H1 (cell line): ENCODE data around the gene UBIAD1. TPM values are rescaled to one million over a fixed set of nuclear protein-coding genes. Genes with fewer than 3 reads are reported as not detected.
A peak's percentile ranks its signal among the peaks of the same experiment; 100 is the strongest.

Experiments used
- CTCF ChIA-PET: fragments of 300-600 bp; sonication (Branson Sonifier 250); formaldehyde crosslinking; loops from one replicate; lab custom pipeline; 2021; ENCODE audit not compliant: partially characterized antibody; lab: Charles Lee
- POLR2A ChIA-PET: fragments of 300-600 bp; sonication (Branson Sonifier 250); formaldehyde crosslinking; loops from one replicate; lab custom pipeline; 2021; ENCODE audit warnings: inconsistent platforms; ENCODE audit not compliant: partially characterized antibody; lab: Charles Lee
- DNase-seq, 2 experiments: peaks; one replicate each; pipeline versions ENCODE4 v3.0.0 to v3.0.0-alpha.2; 2010 to 2022; ENCODE audit warnings: low spot score in 2 of 2, low read depth in 1 of 2, mixed read lengths in 1 of 2
- FAIRE-seq: peaks from 2 replicates; lab custom pipeline; 2011; peaks lifted over from hg19 to GRCh38; lab: Jason Lieb, UNC
- H2AFZ ChIP-seq: 2 replicates; pipeline ENCODE4 v1.8.1; 2012; ENCODE audit warnings: low read length, inconsistent platforms
- H2AK5ac ChIP-seq: 2 replicates; pipeline ENCODE4 v1.6.1; 2013; ENCODE audit warnings: low read depth, low read length
- H2BK120ac ChIP-seq: replicated peaks from 2 replicates; pipeline ENCODE3; 2013; ENCODE audit warnings: low read depth, low read length, inconsistent platforms
- H2BK12ac ChIP-seq: 2 replicates; pipeline ENCODE4 v1.6.1; 2013; ENCODE audit warnings: low read depth, low read length
- H2BK15ac ChIP-seq: 2 replicates; pipeline ENCODE4 v1.6.1; 2013; ENCODE audit warnings: low read length
- H2BK20ac ChIP-seq: 2 replicates; pipeline ENCODE4 v1.6.1; 2013; ENCODE audit warnings: low read length
- H2BK5ac ChIP-seq: 2 replicates; pipeline ENCODE4 v1.6.1; 2013; ENCODE audit warnings: low read depth, low read length
- H3K14ac ChIP-seq: 2 replicates; pipeline ENCODE4 v1.6.1; 2013; ENCODE audit warnings: inconsistent platforms; ENCODE audit not compliant: insufficient read length
- H3K18ac ChIP-seq: 2 replicates; pipeline ENCODE4 v1.6.1; 2013; ENCODE audit warnings: low read length; ENCODE audit errors: extremely low read depth
- H3K23ac ChIP-seq: 2 replicates; pipeline ENCODE4 v1.6.1; 2013; ENCODE audit warnings: inconsistent platforms; ENCODE audit not compliant: insufficient read length
- H3K23me2 ChIP-seq: 2 replicates; pipeline ENCODE4 v1.6.1; 2013; ENCODE audit warnings: low read depth, low read length
- H3K27ac ChIP-seq: 2 replicates; pipeline ENCODE4 v1.6.1; 2011; ENCODE audit warnings: low read depth, low read length, inconsistent platforms
- H3K27me3 ChIP-seq, 4 experiments: replicated peaks in 1 of 4; 1 replicate in 1 of 4; 2 replicates in 3 of 4; pipeline versions ENCODE4 v1.6.1 to v1.8.1; 2011 to 2013; ENCODE audit warnings: low read length in 3 of 4, mild to moderate bottlenecking in 3 of 4, inconsistent platforms in 2 of 4, mixed read lengths in 2 of 4, moderate library complexity in 1 of 4; ENCODE audit not compliant: control insufficient read depth in 3 of 4, insufficient read depth in 3 of 4; ENCODE audit errors: extremely low read depth in 1 of 4
- H3K36me3 ChIP-seq, 4 experiments: 2 replicates each; pipeline versions ENCODE4 v1.6.1 to v1.8.1; 2011 to 2013; ENCODE audit warnings: mild to moderate bottlenecking in 4 of 4, low read length in 3 of 4, moderate library complexity in 2 of 4, control low read depth in 1 of 4, inconsistent platforms in 1 of 4; ENCODE audit not compliant: insufficient read depth in 4 of 4, control insufficient read depth in 2 of 4
- H3K4ac ChIP-seq: replicated peaks from 2 replicates; pipeline ENCODE3; 2013; ENCODE audit warnings: low read length, low read depth, mixed read lengths, inconsistent platforms; ENCODE audit not compliant: insufficient read length
- H3K4me1 ChIP-seq, 4 experiments: replicated peaks in 1 of 4; 1 replicate in 1 of 4; 2 replicates in 3 of 4; pipeline versions ENCODE4 v1.6.1 to v1.8.1; 2011 to 2013; ENCODE audit warnings: low read length in 3 of 4, inconsistent platforms in 2 of 4, mixed read lengths in 1 of 4; ENCODE audit not compliant: insufficient read depth in 4 of 4, control insufficient read depth in 3 of 4
- H3K4me2 ChIP-seq, 2 experiments: 2 replicates each; pipeline versions ENCODE4 v1.6.1 to v1.8.1; 2011 to 2013; ENCODE audit warnings: low read depth in 2 of 2, low read length in 2 of 2, control low read depth in 1 of 2, inconsistent platforms in 1 of 2, mild to moderate bottlenecking in 1 of 2; ENCODE audit not compliant: insufficient read depth in 1 of 2
- H3K4me3 ChIP-seq, 4 experiments: fragments of 200-600, 300-600 bp in 1 of 4; sonication (generic), shearing (Covaris generic), sonication (Bioruptor Twin) in 1 of 4; 2 replicates each; pipeline versions ENCODE4 v1.5.1 to v1.8.1; 2011 to 2016; ENCODE audit warnings: low read length in 4 of 4, low read depth in 3 of 4, control low read depth in 2 of 4, inconsistent platforms in 2 of 4, mild to moderate bottlenecking in 2 of 4, mixed read lengths in 1 of 4, moderate library complexity in 1 of 4; ENCODE audit not compliant: insufficient read depth in 2 of 4; ENCODE audit errors: extremely low read depth in 1 of 4
- H3K56ac ChIP-seq: replicated peaks from 2 replicates; pipeline ENCODE3; 2013; ENCODE audit warnings: low read depth, mild to moderate bottlenecking, mixed read lengths, low read length, inconsistent platforms; ENCODE audit not compliant: insufficient read length
- H3K79me1 ChIP-seq: 2 replicates; pipeline ENCODE4 v1.6.1; 2013; ENCODE audit warnings: low read depth, low read length, control low read depth
- H3K79me2 ChIP-seq, 2 experiments: 2 replicates each; pipeline versions ENCODE4 v1.6.1 to v1.8.1; 2012 to 2013; ENCODE audit warnings: low read length in 2 of 2, mild to moderate bottlenecking in 2 of 2, inconsistent platforms in 1 of 2; ENCODE audit not compliant: insufficient read depth in 2 of 2, control insufficient read depth in 1 of 2
- H3K9ac ChIP-seq, 4 experiments: replicated peaks in 1 of 4; 1 replicate in 1 of 4; 2 replicates in 3 of 4; pipeline versions ENCODE4 v1.6.1 to v1.8.1; 2011 to 2013; ENCODE audit warnings: low read depth in 3 of 4, low read length in 3 of 4, control low read depth in 2 of 4, mild to moderate bottlenecking in 2 of 4, moderate library complexity in 2 of 4, inconsistent platforms in 1 of 4; ENCODE audit errors: extremely low read depth in 1 of 4
- H3K9me3 ChIP-seq, 2 experiments: 2 replicates each; pipeline versions ENCODE4 v1.6.1 to v1.8.1; 2012 to 2013; ENCODE audit warnings: mild to moderate bottlenecking in 2 of 2, moderate library complexity in 2 of 2, control low read depth in 1 of 2, inconsistent platforms in 1 of 2, low read depth in 1 of 2, low read length in 1 of 2, mixed read lengths in 1 of 2; ENCODE audit not compliant: insufficient read depth in 2 of 2
- H4K20me1 ChIP-seq, 2 experiments: replicated peaks in 1 of 2; 2 replicates each; pipeline versions ENCODE3 to v1.8.1; 2011 to 2013; ENCODE audit warnings: inconsistent platforms in 2 of 2, low read length in 2 of 2, mild to moderate bottlenecking in 1 of 2; ENCODE audit not compliant: insufficient read depth in 2 of 2, control insufficient read depth in 1 of 2
- H4K5ac ChIP-seq: 2 replicates; pipeline ENCODE4 v1.6.1; 2013; ENCODE audit warnings: low read length, low read depth, mixed read lengths, inconsistent platforms; ENCODE audit not compliant: insufficient read length
- H4K8ac ChIP-seq: 2 replicates; pipeline ENCODE4 v1.8.0; 2013; ENCODE audit warnings: mild to moderate bottlenecking, moderate library complexity, low read length, inconsistent platforms; ENCODE audit not compliant: insufficient read depth; ENCODE audit errors: extremely low read depth
- H4K91ac ChIP-seq: replicated peaks from 2 replicates; pipeline ENCODE3; 2013; ENCODE audit warnings: low read length, mixed read lengths, inconsistent platforms; ENCODE audit not compliant: insufficient read length
- CTCF ChIP-seq, 3 experiments: IDR thresholded peaks; 1 replicate in 2 of 3; 2 replicates in 1 of 3; pipeline versions ENCODE4 v1.5.1 to v1.6.1; 2011; ENCODE audit warnings: low read length in 3 of 3, mild to moderate bottlenecking in 3 of 3, inconsistent platforms in 2 of 3, low read depth in 1 of 3, moderate library complexity in 1 of 3; ENCODE audit not compliant: insufficient read depth in 1 of 3; ENCODE audit errors: control extremely low read depth in 1 of 3
- USF2 ChIP-seq: IDR thresholded peaks from 2 replicates; pipeline ENCODE4 v1.6.1; 2011; ENCODE audit warnings: low read length, improper control_type of control experiment
- WGBS, 2 experiments: shearing (Covaris generic) in 1 of 2; methylation state at CpG; one replicate each; pipeline versions ENCODE4 v1.1.6 to v1.1.7; 2013 to 2015; ENCODE audit warnings: low lambda C conversion rate in 2 of 2, mixed read lengths in 2 of 2, inconsistent platforms in 1 of 2, low coverage in 1 of 2, missing lambda C conversion rate in 1 of 2; ENCODE audit not compliant: insufficient replicate concordance in 2 of 2, insufficient coverage in 1 of 2, insufficient read length in 1 of 2; ENCODE audit errors: extremely low coverage in 1 of 2, missing lambda C conversion rate in 1 of 2; 5-methylcytosine and 5-hydroxymethylcytosine counted together
- polyA plus RNA-seq, 7 experiments: library from polyadenylated mRNA; depleted of rRNA in 3 of 7; stranded (reverse) in 5 of 7; unstranded in 2 of 7; fragments of >200 nt in 5 of 7; fragments of 200-250 nt in 2 of 7; gene quantifications; 1 replicate in 5 of 7; 2 replicates in 1 of 7; 4 replicates in 1 of 7; pipeline versions ENCODE4 v1.2.1 to v1.2.3, GENCODE V29; 2011 to 2013; ENCODE audit warnings: missing spikeins in 2 of 7, mixed read lengths in 2 of 7
- total RNA-seq: library from RNA; stranded (reverse); fragmentation: NEBNext Ultra II Directional; extraction: Animal tissue kit (Norgen Biotek cat#: 25700); gene quantifications from 2 replicates; pipeline ENCODE4 v1.2.1, GENCODE V29; 2021

UBIAD1 gene
- total and polyA plus RNA-seq, 2 of the 8 experiments (the other 6 are each of a cell fraction or from before 2014, with no cell fraction given), result 23.4 to 26.6 TPM

GRCh38 chr1:11318982-11319381, 46.0 kb downstream of the UBIAD1 start:
- H3K27me3 ChIP-seq, result no peaks in the 10 kb centered on the region
- H3K4me2 ChIP-seq, result no peak overlapping the region
- no peak overlapping the region for H3K4ac ChIP-seq
- FAIRE-seq (peak; percentile 24), DNase-seq (no peak)
- no peak overlapping the region for H3K4me3 ChIP-seq
- H2BK20ac ChIP-seq, result no peak overlapping the region
- no peak overlapping the region for H4K5ac ChIP-seq
- no peaks in the 10 kb centered on the region for H4K20me1 ChIP-seq
- 92% methylated on average over 11 of the region's 11 CpGs; no CpG with 5 or more reads in 1 of the 2 experiments for WGBS, 2 experiments
- TF ChIP-seq CTCF (IDR thresholded peaks at IDR 0.05; ENCODE audit: control extremely low read depth in 1 of 3, insufficient read depth in 1 of 3, low read depth in 1 of 3, low read length in 3 of 3), result no peak
- peak; percentile 77 for TF ChIP-seq USF2
- H3K56ac ChIP-seq, result no peak overlapping the region
- ChIA-PET POLR2A (no interaction called here), CTCF (interaction anchor here (1.1 to 4.9 kb wide), 10 partner anchors 11 to 324 kb away, joined by 3 to 43 read pairs (median 6); no protein-coding TSS in a partner anchor)
- H2BK15ac ChIP-seq, result no peak overlapping the region
- H3K9ac ChIP-seq, result no peak overlapping the region
- no peak overlapping the region for H3K23ac ChIP-seq
- H3K9me3 ChIP-seq, result no peaks in the 10 kb centered on the region
- H2BK120ac ChIP-seq, result no peak overlapping the region
- peak overlapping the region; percentile 38; the same call in 1 of the 2 replicates for H4K8ac ChIP-seq
- H2AFZ ChIP-seq, result no peak overlapping the region
- H3K79me1 ChIP-seq, result no peaks in the 10 kb centered on the region
- H3K79me2 ChIP-seq, result no peaks in the 10 kb centered on the region
- no peaks in the 10 kb centered on the region for H3K23me2 ChIP-seq
- H3K27ac ChIP-seq, result no peak overlapping the region
- H3K14ac ChIP-seq, result no peak overlapping the region
- no peak overlapping the region for H2AK5ac ChIP-seq
- H3K4me1 ChIP-seq, result peaks cover 0 to 3% (median 0%) of the 10 kb centered on the region in 4 experiments; a peak in 2 of 7 replicates
- no peak overlapping the region for H3K18ac ChIP-seq
- no peaks in the 10 kb centered on the region for H3K36me3 ChIP-seq
- H2BK12ac ChIP-seq, result no peak overlapping the region
- no peak overlapping the region for H4K91ac ChIP-seq
- H2BK5ac ChIP-seq, result no peak overlapping the region
